H9 (cell line): ENCODE results near the gene PITHD1. TPM values are rescaled to one million over a fixed set of nuclear protein-coding genes. Genes with fewer than 3 reads are reported as not detected.

ENCODE experiments used
- DNase-seq: peaks from one replicate; pipeline ENCODE4 v3.0.0-alpha.2; 2017
- H2AFZ ChIP-seq: one replicate; pipeline ENCODE4 v1.6.1; 2013; ENCODE audit warnings: mild to moderate bottlenecking, low read length, control low read depth, moderate library complexity
- H2AK5ac ChIP-seq: 2 replicates; pipeline ENCODE4 v1.6.1; 2013; ENCODE audit warnings: low read length, control low read depth, mixed read lengths; ENCODE audit not compliant: insufficient read length
- H2BK120ac ChIP-seq: one replicate; pipeline ENCODE4 v1.6.1; 2013; ENCODE audit warnings: low read depth, mild to moderate bottlenecking, low read length, control low read depth, inconsistent platforms; ENCODE audit not compliant: poor library complexity, severe bottlenecking
- H2BK12ac ChIP-seq: 2 replicates; pipeline ENCODE4 v1.6.1; 2013; ENCODE audit warnings: low read length, control low read depth, mixed read lengths, low read depth; ENCODE audit not compliant: insufficient read length
- H2BK15ac ChIP-seq: 2 replicates; pipeline ENCODE4 v1.6.1; 2013; ENCODE audit warnings: low read depth, low read length, control low read depth
- H2BK20ac ChIP-seq: one replicate; pipeline ENCODE4 v1.6.1; 2013; ENCODE audit warnings: low read depth, mild to moderate bottlenecking, low read length, control low read depth, inconsistent platforms; ENCODE audit not compliant: poor library complexity, severe bottlenecking
- H2BK5ac ChIP-seq: 2 replicates; pipeline ENCODE4 v1.6.1; 2013; ENCODE audit warnings: low read length, control low read depth, mixed read lengths; ENCODE audit not compliant: insufficient read length
- H3K14ac ChIP-seq: 2 replicates; pipeline ENCODE4 v1.6.1; 2013; ENCODE audit warnings: low read length, control low read depth; ENCODE audit not compliant: insufficient read depth
- H3K18ac ChIP-seq: 2 replicates; pipeline ENCODE4 v1.6.1; 2013; ENCODE audit warnings: low read depth, mild to moderate bottlenecking, mixed read lengths, low read length, control low read depth; ENCODE audit not compliant: insufficient read length
- H3K23ac ChIP-seq: 2 replicates; pipeline ENCODE4 v1.6.1; 2013; ENCODE audit warnings: low read length, control low read depth, mixed read lengths, low read depth; ENCODE audit not compliant: insufficient read length
- H3K23me2 ChIP-seq: 2 replicates; pipeline ENCODE4 v1.6.1; 2013; ENCODE audit warnings: low read depth, mild to moderate bottlenecking, mixed read lengths, low read length, control low read depth; ENCODE audit not compliant: insufficient read length, poor library complexity, severe bottlenecking
- H3K27ac ChIP-seq: 2 replicates; pipeline ENCODE4 v1.5.1; 2013; ENCODE audit warnings: low read length, control low read depth, mixed read lengths, low read depth; ENCODE audit not compliant: insufficient read length
- H3K27me3 ChIP-seq: 2 replicates; pipeline ENCODE4 v1.6.1; 2013; ENCODE audit warnings: low read length, control low read depth, inconsistent platforms; ENCODE audit not compliant: insufficient read depth
- H3K4ac ChIP-seq: 2 replicates; pipeline ENCODE4 v1.6.1; 2013; ENCODE audit warnings: low read depth, mild to moderate bottlenecking, control low read depth, inconsistent platforms, low read length, moderate library complexity
- H3K4me1 ChIP-seq: 2 replicates; pipeline ENCODE4 v1.6.1; 2013; ENCODE audit warnings: low read length, control low read depth, inconsistent platforms; ENCODE audit not compliant: insufficient read depth
- H3K4me2 ChIP-seq: 2 replicates; pipeline ENCODE4 v1.6.1; 2013; ENCODE audit warnings: low read length, control low read depth, mixed read lengths; ENCODE audit not compliant: insufficient read length, insufficient read depth
- H3K56ac ChIP-seq: 2 replicates; pipeline ENCODE4 v1.6.1; 2013; ENCODE audit warnings: low read depth, mild to moderate bottlenecking, mixed read lengths, low read length, control low read depth; ENCODE audit not compliant: insufficient read length
- H3K79me1 ChIP-seq: 2 replicates; pipeline ENCODE4 v1.6.1; 2013; ENCODE audit warnings: low read depth, mild to moderate bottlenecking, moderate library complexity, low read length, control low read depth, inconsistent platforms; ENCODE audit not compliant: insufficient read depth, poor library complexity, severe bottlenecking
- H3K79me2 ChIP-seq: 2 replicates; pipeline ENCODE4 v1.6.1; 2013; ENCODE audit warnings: low read length, control low read depth, inconsistent platforms; ENCODE audit not compliant: insufficient read depth
- H3K9ac ChIP-seq: 2 replicates; pipeline ENCODE4 v1.6.1; 2013; ENCODE audit warnings: low read length, control low read depth, mixed read lengths; ENCODE audit not compliant: insufficient read length; ENCODE audit errors: extremely low read depth
- H3K9me3 ChIP-seq: one replicate; pipeline ENCODE4 v1.6.1; 2013; ENCODE audit warnings: low read depth, low read length, inconsistent platforms; ENCODE audit not compliant: control insufficient read depth
- H3T11ph ChIP-seq: one replicate; pipeline ENCODE4 v1.6.1; 2013; ENCODE audit warnings: mild to moderate bottlenecking, low read length, control low read depth, inconsistent platforms
- H4K20me1 ChIP-seq: one replicate; pipeline ENCODE4 v1.6.1; 2013; ENCODE audit not compliant: control insufficient read depth, insufficient read length, insufficient read depth
- H4K5ac ChIP-seq: 2 replicates; pipeline ENCODE4 v1.6.1; 2013; ENCODE audit warnings: low read depth, mild to moderate bottlenecking, mixed read lengths, low read length, control low read depth; ENCODE audit not compliant: insufficient read length
- H4K8ac ChIP-seq: replicated peaks from 2 replicates; pipeline ENCODE4 v1.6.1; 2013; ENCODE audit warnings: low read length, control low read depth, mixed read lengths, low read depth; ENCODE audit not compliant: insufficient read length
- H4K91ac ChIP-seq: 2 replicates; pipeline ENCODE4 v1.6.1; 2013; ENCODE audit warnings: low read depth, mild to moderate bottlenecking, moderate library complexity, mixed read lengths, low read length, control low read depth; ENCODE audit not compliant: insufficient read length
- H3K27ac Mint-ChIP-seq, 3 experiments: 2 replicates in 2 of 3; 3 replicates in 1 of 3; pipeline ENCODE4 v1.8.0; 2020 to 2021; ENCODE audit warnings: mixed read lengths in 3 of 3, mild to moderate bottlenecking in 1 of 3, moderate library complexity in 1 of 3
- H3K27me3 Mint-ChIP-seq: 2 replicates; pipeline ENCODE4 v1.8.0; 2021; ENCODE audit warnings: low read depth, mild to moderate bottlenecking, moderate library complexity, mixed read lengths
- H3K36me3 Mint-ChIP-seq, 3 experiments: 2 replicates in 2 of 3; 3 replicates in 1 of 3; pipeline ENCODE4 v1.8.0; 2020 to 2021; ENCODE audit warnings: low read depth in 3 of 3, mixed read lengths in 3 of 3; ENCODE audit not compliant: insufficient read depth in 1 of 3
- H3K4me1 Mint-ChIP-seq, 2 experiments: 2 replicates each; pipeline ENCODE4 v1.8.0; 2020; ENCODE audit warnings: mixed read lengths in 2 of 2
- H3K4me3 Mint-ChIP-seq, 2 experiments: 2 replicates in 1 of 2; 3 replicates in 1 of 2; pipeline ENCODE4 v1.8.0; 2020 to 2021; ENCODE audit warnings: mild to moderate bottlenecking in 2 of 2, mixed read lengths in 2 of 2, moderate library complexity in 1 of 2
- H3K9me3 Mint-ChIP-seq, 2 experiments: 2 replicates in 1 of 2; 3 replicates in 1 of 2; pipeline ENCODE4 v1.8.0; 2020; ENCODE audit warnings: mild to moderate bottlenecking in 2 of 2, mixed read lengths in 2 of 2, moderate library complexity in 1 of 2
- WGBS: extraction: QIAGEN DNeasy Blood & Tissue Kit; methylation state at CpG from one replicate; pipeline ENCODE4 v1.1.7; 2013; ENCODE audit warnings: missing lambda C conversion rate, low lambda C conversion rate, mixed read lengths; ENCODE audit not compliant: insufficient read length; ENCODE audit errors: extremely low coverage; 5-methylcytosine and 5-hydroxymethylcytosine counted together
- total RNA-seq: library from RNA; stranded (reverse); gene quantifications from 2 replicates; pipeline ENCODE4 v1.2.1, GENCODE V29; 2021
- TF ChIP-seq, protein P1 (sequence below): fragments of 200-600 bp; sonication (generic); conservative IDR thresholded peaks from 3 replicates; pipeline ENCODE4 v1.8.0; 2021; ENCODE audit warnings: antibody characterized with exemption, mild to moderate bottlenecking

Gene PITHD1
- total RNA-seq, 1 experiment from 2014 or later, result 92.0 TPM

DNA sequence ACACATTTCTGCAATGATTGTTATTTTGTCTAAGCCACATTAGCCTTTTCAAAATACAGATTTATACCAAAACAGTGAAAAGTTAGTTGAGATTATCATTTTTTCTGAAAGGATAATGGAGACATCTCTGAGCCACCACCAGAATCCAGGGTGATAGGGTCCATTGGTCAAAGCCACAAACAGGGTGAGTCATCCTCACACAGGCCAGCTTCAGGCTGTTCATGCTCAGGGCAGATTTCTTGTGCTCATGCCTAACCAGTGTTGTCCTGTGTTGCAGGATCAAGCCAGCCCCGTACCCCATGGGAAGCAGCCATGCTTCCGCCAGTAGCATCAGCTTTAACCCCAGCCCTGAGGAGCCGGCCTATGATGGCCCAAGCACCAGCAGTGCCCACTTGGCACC lies 21.5 kb upstream of the PITHD1 start:
- DNase-seq, result no peak
- Histone ChIP-seq H3K79me1 (no peaks in the 10 kb centered on the region), H4K8ac (no peak overlapping the region), H4K20me1 (peaks cover 2% of the 10 kb centered on the region), H3K79me2 (no peaks in the 10 kb centered on the region), H3K18ac (no peak overlapping the region), H2BK20ac (no peak overlapping the region), H3K4me1 (no peaks in the 10 kb centered on the region), H3K4ac (no peak overlapping the region), H3K4me2 (no peak overlapping the region), H3K27ac (no peak overlapping the region), H3K27me3 (no peaks in the 10 kb centered on the region), H2AK5ac (no peak overlapping the region), H2BK5ac (no peak overlapping the region), H3K9ac (no peak overlapping the region), H4K91ac (no peak overlapping the region), H2BK12ac (no peak overlapping the region), H3K9me3 (no peaks in the 10 kb centered on the region), H2BK120ac (no peak overlapping the region), H2BK15ac (no peak overlapping the region), H3K56ac (no peak overlapping the region), H3T11ph (no peak overlapping the region), H3K23me2 (no peaks in the 10 kb centered on the region), H2AFZ (no peak overlapping the region), H4K5ac (no peak overlapping the region), H3K23ac (no peak overlapping the region), H3K14ac (no peak overlapping the region)
- H3K9me3 Mint-ChIP-seq, result no peaks in the 10 kb centered on the region
- no CpG with 5 or more reads among the region's 3 CpGs for WGBS
- TF ChIP-seq, protein P1, sequence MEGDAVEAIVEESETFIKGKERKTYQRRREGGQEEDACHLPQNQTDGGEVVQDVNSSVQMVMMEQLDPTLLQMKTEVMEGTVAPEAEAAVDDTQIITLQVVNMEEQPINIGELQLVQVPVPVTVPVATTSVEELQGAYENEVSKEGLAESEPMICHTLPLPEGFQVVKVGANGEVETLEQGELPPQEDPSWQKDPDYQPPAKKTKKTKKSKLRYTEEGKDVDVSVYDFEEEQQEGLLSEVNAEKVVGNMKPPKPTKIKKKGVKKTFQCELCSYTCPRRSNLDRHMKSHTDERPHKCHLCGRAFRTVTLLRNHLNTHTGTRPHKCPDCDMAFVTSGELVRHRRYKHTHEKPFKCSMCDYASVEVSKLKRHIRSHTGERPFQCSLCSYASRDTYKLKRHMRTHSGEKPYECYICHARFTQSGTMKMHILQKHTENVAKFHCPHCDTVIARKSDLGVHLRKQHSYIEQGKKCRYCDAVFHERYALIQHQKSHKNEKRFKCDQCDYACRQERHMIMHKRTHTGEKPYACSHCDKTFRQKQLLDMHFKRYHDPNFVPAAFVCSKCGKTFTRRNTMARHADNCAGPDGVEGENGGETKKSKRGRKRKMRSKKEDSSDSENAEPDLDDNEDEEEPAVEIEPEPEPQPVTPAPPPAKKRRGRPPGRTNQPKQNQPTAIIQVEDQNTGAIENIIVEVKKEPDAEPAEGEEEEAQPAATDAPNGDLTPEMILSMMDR, result no peak
- H3K27me3 Mint-ChIP-seq, result no peaks in the 10 kb centered on the region
- no peak overlapping the region for H3K4me3 Mint-ChIP-seq
- H3K4me1 Mint-ChIP-seq, result no peaks in the 10 kb centered on the region
- H3K27ac Mint-ChIP-seq, result no peak overlapping the region
- H3K36me3 Mint-ChIP-seq, result peaks cover 57 to 97% (median 93%) of the 10 kb centered on the region in 3 experiments; a peak in 6 of 7 replicates
